CD4-positive, alpha-beta memory T cell (primary cell): ENCODE data around the gene CTDSPL. TPM values are rescaled to one million over a fixed set of nuclear protein-coding genes. Genes with fewer than 3 reads are reported as not detected.

Experiments used
- CTCF ChIA-PET: fragments of 350-600 bp; sonication (Branson Sonifier 250); formaldehyde crosslinking; loops from one replicate; lab custom pipeline; 2021; ENCODE audit warnings: inconsistent platforms; ENCODE audit not compliant: partially characterized antibody; lab: Charles Lee
- POLR2A ChIA-PET: fragments of 350-600 bp; sonication (Branson Sonifier 250); formaldehyde crosslinking; loops from one replicate; lab custom pipeline; 2021; ENCODE audit not compliant: partially characterized antibody; lab: Charles Lee
- DNase-seq, 5 donors: peaks; one replicate each; pipeline versions ENCODE4 v3.0.0 to v3.0.0-alpha.2; 2020 to 2022; ENCODE audit warnings: mixed read lengths in 1 of 5
- H3K27ac ChIP-seq: one replicate; pipeline ENCODE4 v1.7.0; 2013; ENCODE audit warnings: low read depth, low read length
- H3K27me3 ChIP-seq: 2 replicates; pipeline ENCODE4 v1.7.0; 2013; ENCODE audit warnings: mild to moderate bottlenecking, low read length, moderate library complexity; ENCODE audit not compliant: insufficient read depth
- H3K36me3 ChIP-seq: 2 replicates; pipeline ENCODE4 v1.7.0; 2013; ENCODE audit warnings: mild to moderate bottlenecking, low read length, moderate library complexity; ENCODE audit not compliant: insufficient read depth
- H3K4me1 ChIP-seq: 2 replicates; pipeline ENCODE4 v1.7.0; 2013; ENCODE audit warnings: mild to moderate bottlenecking, low read length, moderate library complexity; ENCODE audit not compliant: insufficient read depth
- H3K4me3 ChIP-seq, 2 donors: one replicate each; pipeline ENCODE4 v1.7.0; 2013; ENCODE audit warnings: low read length in 2 of 2, mild to moderate bottlenecking in 1 of 2
- H3K9me3 ChIP-seq, 2 donors: one replicate each; pipeline ENCODE4 v1.7.0; 2013; ENCODE audit warnings: low read length in 2 of 2, control low read depth in 1 of 2; ENCODE audit not compliant: control insufficient read depth in 1 of 2
- H3K27ac Mint-ChIP-seq, 7 donors: one replicate each; pipeline ENCODE4 v1.8.0; 2020 to 2021; ENCODE audit warnings: mixed read lengths in 7 of 7, mild to moderate bottlenecking in 6 of 7, inconsistent platforms in 3 of 7, moderate library complexity in 3 of 7
- H3K27me3 Mint-ChIP-seq, 2 donors: one replicate each; pipeline ENCODE4 v1.8.0; 2020 to 2021; ENCODE audit warnings: mixed read lengths in 2 of 2
- H3K36me3 Mint-ChIP-seq, 2 donors: one replicate each; pipeline ENCODE4 v1.8.0; 2020 to 2021; ENCODE audit warnings: mixed read lengths in 2 of 2, inconsistent platforms in 1 of 2, mild to moderate bottlenecking in 1 of 2
- H3K4me1 Mint-ChIP-seq, 4 donors: one replicate each; pipeline ENCODE4 v1.8.0; 2020 to 2021; ENCODE audit warnings: mixed read lengths in 4 of 4, mild to moderate bottlenecking in 1 of 4
- H3K4me3 Mint-ChIP-seq, 8 donors: one replicate each; pipeline ENCODE4 v1.8.0; 2020 to 2021; ENCODE audit warnings: mixed read lengths in 8 of 8, mild to moderate bottlenecking in 7 of 8, moderate library complexity in 6 of 8, inconsistent platforms in 3 of 8
- H3K9me3 Mint-ChIP-seq, 8 donors: one replicate each; pipeline ENCODE4 v1.8.0; 2020 to 2021; ENCODE audit warnings: mixed read lengths in 8 of 8, mild to moderate bottlenecking in 5 of 8, inconsistent platforms in 3 of 8, moderate library complexity in 1 of 8
- intact Hi-C: fragments of 100-400 bp; cut with micrococcal nuclease; formaldehyde crosslinking; loops from one replicate; pipeline ENCODE4 v1.15.1; 2023
- polyA plus RNA-seq, 2 donors: library from polyadenylated mRNA; unstranded; fragments of 300-500 nt; fragmentation: Illumina TruSeq; gene quantifications; one replicate each; pipeline ENCODE4 v1.2.3, GENCODE V29; 2021
- total RNA-seq, 2 experiments: library from RNA; stranded (reverse); gene quantifications; one replicate each; pipeline ENCODE4 v1.2.3, GENCODE V29; 2021

Gene CTDSPL
- total and polyA plus RNA-seq, 4 experiments from 2014 or later = 0.08 to 0.73 (median 0.61) TPM; not detected in 1

GRCh38 chr3:37888421-37888820, 26.7 kb downstream of the CTDSPL start:
- H3K9me3 Mint-ChIP-seq = no peaks in the 10 kb centered on the region
- no peaks in the 10 kb centered on the region for H3K4me1 Mint-ChIP-seq
- peaks cover 4% of the 10 kb centered on the region in 2 donors for H3K27me3 Mint-ChIP-seq
- POLR2A ChIA-PET = no interaction called here
- no peak overlapping the region for H3K27ac ChIP-seq
- no peak overlapping the region for H3K4me3 ChIP-seq
- no peaks in the 10 kb centered on the region for H3K9me3 ChIP-seq
- H3K36me3 ChIP-seq = no peaks in the 10 kb centered on the region
- H3K36me3 Mint-ChIP-seq = no peaks in the 10 kb centered on the region
- CTCF ChIA-PET = interaction anchor here (0.5 kb wide), 1 partner anchor 352 kb away, joined by 3 read pairs; no protein-coding TSS in a partner anchor
- H3K27ac Mint-ChIP-seq = no peak overlapping the region
- no peaks in the 10 kb centered on the region for H3K4me1 ChIP-seq
- no peak for DNase-seq
- intact Hi-C loops = no loop called here
- H3K4me3 Mint-ChIP-seq = no peak overlapping the region
- H3K27me3 ChIP-seq = peaks cover 4% of the 10 kb centered on the region

DNA sequence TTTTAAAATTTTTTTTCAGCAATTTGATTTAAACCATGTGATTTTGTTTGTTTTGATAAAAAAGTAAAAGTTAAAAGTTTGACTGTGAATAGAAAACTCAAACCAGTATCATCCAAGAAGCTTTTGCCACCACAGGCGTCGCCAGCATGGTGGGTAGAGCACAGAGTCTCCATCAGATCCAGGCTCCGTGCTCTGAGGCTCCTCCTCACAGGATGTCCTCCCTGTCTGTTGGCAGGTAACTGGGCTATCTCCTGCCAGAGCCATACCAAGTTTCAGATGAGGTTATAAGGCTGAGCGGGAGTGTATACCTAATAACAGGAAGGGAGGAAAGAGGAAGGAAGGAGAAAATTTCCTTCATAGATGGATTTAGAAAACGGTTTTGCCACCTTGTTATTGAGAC, 28.8 kb downstream of the CTDSPL start:
- H3K9me3 Mint-ChIP-seq = no peaks in the 10 kb centered on the region
- Histone ChIP-seq H3K9me3 (no peaks in the 10 kb centered on the region), H3K4me1 (no peaks in the 10 kb centered on the region), H3K4me3 (no peak overlapping the region), H3K27ac (no peak overlapping the region), H3K27me3 (peaks cover under 1% of the 10 kb centered on the region), H3K36me3 (no peaks in the 10 kb centered on the region)
- H3K27ac Mint-ChIP-seq = no peak overlapping the region
- H3K4me1 Mint-ChIP-seq = no peaks in the 10 kb centered on the region
- CTCF ChIA-PET = no interaction called here
- intact Hi-C loops = no loop called here
- no peak for DNase-seq
- peaks cover 4% of the 10 kb centered on the region in 2 donors for H3K27me3 Mint-ChIP-seq
- POLR2A ChIA-PET = no interaction called here
- H3K36me3 Mint-ChIP-seq = no peaks in the 10 kb centered on the region
- no peak overlapping the region for H3K4me3 Mint-ChIP-seq

DNA sequence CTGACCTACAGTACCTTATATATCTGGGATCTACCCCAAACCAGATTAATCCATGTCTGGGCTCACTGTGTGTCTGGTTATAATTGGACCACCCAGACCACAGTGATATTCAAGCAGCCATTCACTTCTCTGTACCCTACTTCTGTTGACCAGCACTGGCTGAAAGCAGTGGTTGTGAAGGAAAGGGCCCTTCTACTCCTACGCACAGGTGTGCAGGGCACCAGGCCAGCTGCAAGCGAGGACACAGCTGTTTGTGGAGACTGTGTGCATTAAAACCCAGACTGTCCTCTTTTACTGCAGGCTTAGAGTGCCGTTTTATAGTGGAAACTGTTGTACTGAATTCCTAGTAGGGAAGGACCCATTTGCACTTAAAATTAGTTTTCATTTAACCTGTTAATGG, 29.5 kb downstream of the CTDSPL start:
- POLR2A ChIA-PET = no interaction called here
- H3K4me1 Mint-ChIP-seq = peaks cover 0 to 2% (median 0%) of the 10 kb centered on the region in 4 donors
- peaks cover 6% of the 10 kb centered on the region in 2 donors for H3K27me3 Mint-ChIP-seq
- no peak overlapping the region for H3K4me3 Mint-ChIP-seq
- no peaks in the 10 kb centered on the region for H3K9me3 ChIP-seq
- H3K4me1 ChIP-seq = no peaks in the 10 kb centered on the region
- H3K27me3 ChIP-seq = no peaks in the 10 kb centered on the region
- no peak overlapping the region for H3K27ac ChIP-seq
- H3K36me3 Mint-ChIP-seq = peaks cover 0 to 3% of the 10 kb centered on the region in 2 donors
- CTCF ChIA-PET = no interaction called here
- no peaks in the 10 kb centered on the region for H3K36me3 ChIP-seq
- no peak overlapping the region for H3K27ac Mint-ChIP-seq
- H3K4me3 ChIP-seq = no peak overlapping the region
- no peak for DNase-seq
- H3K9me3 Mint-ChIP-seq = no peaks in the 10 kb centered on the region
- intact Hi-C loops = no loop called here

- Histone ChIP-seq H3K36me3 (no peaks in the 10 kb centered on the region), H3K4me3 (no peak overlapping the region), H3K27me3 (no peaks in the 10 kb centered on the region), H3K9me3 (no peaks in the 10 kb centered on the region), H3K27ac (no peak overlapping the region), H3K4me1 (no peaks in the 10 kb centered on the region)
- CTCF ChIA-PET = no interaction called here
- Mint-ChIP-seq H3K4me3 (no peak overlapping the region), H3K36me3 (peaks cover 0 to 4% of the 10 kb centered on the region in 2 donors), H3K9me3 (no peaks in the 10 kb centered on the region), H3K4me1 (peaks cover 0 to 2% (median 0%) of the 10 kb centered on the region in 4 donors), H3K27ac (no peak overlapping the region), H3K27me3 (peaks cover 3 to 4% of the 10 kb centered on the region in 2 donors)
- intact Hi-C loops = no loop called here
- no peak for DNase-seq
- POLR2A ChIA-PET = no interaction called here
These were observed 31.4 kb downstream of the CTDSPL start for GRCh38 chr3:37892927-37893600.

DNA sequence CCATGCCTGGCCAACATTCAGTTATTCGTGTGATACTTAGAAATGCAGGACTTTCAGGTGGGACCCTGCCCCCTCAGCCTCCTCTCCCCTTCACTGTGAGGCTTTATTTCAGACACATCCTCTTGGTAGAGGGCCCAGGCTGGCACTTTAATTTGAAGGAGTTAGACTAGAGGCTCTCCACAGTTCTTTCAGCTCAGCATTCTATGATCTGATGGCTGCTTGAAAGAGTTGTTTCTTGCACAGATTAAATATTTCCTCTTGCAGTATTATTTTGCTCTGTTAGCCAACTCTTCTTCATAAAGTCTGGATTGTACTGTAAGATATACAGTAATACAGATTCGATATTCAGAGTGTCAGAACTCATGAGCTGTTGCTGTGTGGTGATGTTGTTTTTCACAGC, 35.1 kb downstream of the CTDSPL start:
- Mint-ChIP-seq H3K4me3 (no peak overlapping the region), H3K36me3 (peaks cover 0 to 4% of the 10 kb centered on the region in 2 donors), H3K27me3 (peaks cover 3 to 8% of the 10 kb centered on the region in 2 donors), H3K27ac (no peak overlapping the region), H3K4me1 (peaks cover 0 to 2% (median 0%) of the 10 kb centered on the region in 4 donors), H3K9me3 (no peaks in the 10 kb centered on the region)
- no peak for DNase-seq
- Histone ChIP-seq H3K27me3 (no peaks in the 10 kb centered on the region), H3K27ac (no peak overlapping the region), H3K4me1 (no peaks in the 10 kb centered on the region), H3K4me3 (no peak overlapping the region), H3K9me3 (no peaks in the 10 kb centered on the region), H3K36me3 (no peaks in the 10 kb centered on the region)
- ChIA-PET CTCF (no interaction called here), POLR2A (no interaction called here)
- intact Hi-C loops = no loop called here

GRCh38 chr3:37897763-37898162, 36.1 kb downstream of the CTDSPL start:
- peaks cover 3 to 8% of the 10 kb centered on the region in 2 donors for H3K27me3 Mint-ChIP-seq
- CTCF ChIA-PET = no interaction called here

GRCh38 chr3:37898424-37898823, 36.7 kb downstream of the CTDSPL start:
- H3K36me3 Mint-ChIP-seq = peaks cover 0 to 4% of the 10 kb centered on the region in 2 donors
- no peak overlapping the region for H3K27ac ChIP-seq
- intact Hi-C loops = no loop called here
- DNase-seq = no peak
- H3K9me3 ChIP-seq = no peaks in the 10 kb centered on the region
- no peak overlapping the region for H3K4me3 Mint-ChIP-seq
- H3K4me3 ChIP-seq = no peak overlapping the region
- no peaks in the 10 kb centered on the region for H3K36me3 ChIP-seq
- ChIA-PET CTCF (no interaction called here), POLR2A (no interaction called here)
- H3K27ac Mint-ChIP-seq = no peak overlapping the region
- peaks cover 0 to 2% (median 0%) of the 10 kb centered on the region in 4 donors for H3K4me1 Mint-ChIP-seq
- H3K27me3 Mint-ChIP-seq = peaks cover 3 to 10% of the 10 kb centered on the region in 2 donors
- no peaks in the 10 kb centered on the region for H3K4me1 ChIP-seq
- H3K27me3 ChIP-seq = no peaks in the 10 kb centered on the region
- H3K9me3 Mint-ChIP-seq = no peaks in the 10 kb centered on the region

More at GRCh38 chr3:37897763-37898162, 36.1 kb downstream of the CTDSPL start:
- Histone ChIP-seq H3K27me3 (no peaks in the 10 kb centered on the region), H3K36me3 (no peaks in the 10 kb centered on the region), H3K4me3 (no peak overlapping the region), H3K27ac (no peak overlapping the region), H3K9me3 (no peaks in the 10 kb centered on the region), H3K4me1 (no peaks in the 10 kb centered on the region)
- Mint-ChIP-seq H3K9me3 (no peaks in the 10 kb centered on the region), H3K4me3 (no peak overlapping the region), H3K36me3 (peaks cover 0 to 4% of the 10 kb centered on the region in 2 donors), H3K27ac (no peak overlapping the region), H3K4me1 (peaks cover 0 to 2% (median 0%) of the 10 kb centered on the region in 4 donors)
- no peak for DNase-seq
- POLR2A ChIA-PET = no interaction called here
- intact Hi-C loops = no loop called here
